Ovary (tissue), 9 donors: ENCODE measurements around the gene ACAD9. TPM values are rescaled to one million over a fixed set of nuclear protein-coding genes. Genes with fewer than 3 reads are reported as not detected.

Experiments used
- DNase-seq, 5 donors: peaks; one replicate each; pipeline ENCODE4 v3.0.0-alpha.2; 2019 to 2020
- H3K27ac ChIP-seq, 2 donors: fragments of 200-600 bp; one replicate each; pipeline versions ENCODE4 v1.5.1 to v1.8.0; 2019 to 2022
- H3K27me3 ChIP-seq: fragments of 200-600 bp; one replicate; pipeline ENCODE4 v1.8.0; 2022
- H3K36me3 ChIP-seq: fragments of 200-600 bp; sonication (generic); one replicate; pipeline ENCODE4 v1.5.1; 2019
- H3K4me1 ChIP-seq: one replicate; pipeline ENCODE4 v1.8.1; 2013; ENCODE audit warnings: mild to moderate bottlenecking, moderate library complexity; ENCODE audit not compliant: insufficient read depth
- H3K4me3 ChIP-seq: fragments of 200-600 bp; sonication (generic); one replicate; pipeline ENCODE4 v1.5.1; 2017
- H3K9me3 ChIP-seq, 2 donors: fragments of 200-600 bp in 1 of 2; sonication (generic) in 1 of 2; one replicate each; pipeline versions ENCODE4 v1.5.1 to v1.8.1; 2013 to 2019; ENCODE audit warnings: mild to moderate bottlenecking in 1 of 2, moderate library complexity in 1 of 2
- EP300 ChIP-seq: sonication (generic); formaldehyde crosslinking; IDR thresholded peaks from one replicate; pipeline ENCODE4 v1.6.1; 2017; ENCODE audit warnings: antibody characterized with exemption
- POLR2A ChIP-seq: fragments of 450-650 bp; IDR thresholded peaks from one replicate; pipeline ENCODE4 v1.6.1; 2017; ENCODE audit warnings: antibody characterized with exemption, mild to moderate bottlenecking, moderate library complexity
- WGBS, 3 donors: extraction: QIAGEN DNeasy Blood & Tissue Kit in 1 of 3; methylation state at CpG; one replicate each; pipeline versions ENCODE4 v1.1.5 to v1.1.7; 2013 to 2017; 5-methylcytosine and 5-hydroxymethylcytosine counted together
- intact Hi-C, 4 donors: fragments of 100-400 bp; cut with DNase I; formaldehyde crosslinking; loops; one replicate each; pipeline versions ENCODE4 v1.11.0 to v1.15.1; 2022 to 2023
- polyA plus RNA-seq, 2 donors: library from polyadenylated mRNA; stranded (reverse); fragments of 200-250 nt in 1 of 2; fragments of 350-450 nt in 1 of 2; fragmentation: Illumina TruSeq in 1 of 2; extraction: RNeasy Lipid Tissue Mini Kit (QIAGEN cat#74804) in 1 of 2; gene quantifications; one replicate each; pipeline ENCODE4 v1.2.3, GENCODE V29; 2013 to 2014
- total RNA-seq, 7 donors: library from RNA; depleted of rRNA in 2 of 7; stranded (reverse); fragments of >200 nt in 2 of 7; fragmentation: NEBNext Ultra II Directional in 3 of 7; extraction: Animal tissue kit (Norgen Biotek cat#: 25700) in 3 of 7; gene quantifications; one replicate each; pipeline versions ENCODE4 v1.1.0 to v1.2.4, GENCODE V29; 2016 to 2023
- TF ChIP-seq, protein P1 (sequence below), 3 donors: fragments of 450-650 bp in 2 of 3; fragments of 200-600 bp in 1 of 3; IDR thresholded peaks; one replicate each; pipeline versions ENCODE4 v1.5.1 to v1.8.0; 2016 to 2022; ENCODE audit warnings: antibody characterized with exemption in 3 of 3, mild to moderate bottlenecking in 1 of 3
- donor health status: DM: no; HTN: no; CAD: no; lungs with moderate emphysema.
- donor health status: DM: no; HTN: no; CAD: no.
- donor health status: Bipolar disorder and iron deficiency.
- donor health status: DM: yes; HTN: yes; CAD: no.
- donor health status: DM: no; HTN: no; CAD: no.
- donor health status: DM: yes; HTN: yes; CAD: no.

ACAD9 gene
- total and polyA plus RNA-seq, 9 donors: 21.8 to 51.7 (median 36.5) TPM

DNA sequence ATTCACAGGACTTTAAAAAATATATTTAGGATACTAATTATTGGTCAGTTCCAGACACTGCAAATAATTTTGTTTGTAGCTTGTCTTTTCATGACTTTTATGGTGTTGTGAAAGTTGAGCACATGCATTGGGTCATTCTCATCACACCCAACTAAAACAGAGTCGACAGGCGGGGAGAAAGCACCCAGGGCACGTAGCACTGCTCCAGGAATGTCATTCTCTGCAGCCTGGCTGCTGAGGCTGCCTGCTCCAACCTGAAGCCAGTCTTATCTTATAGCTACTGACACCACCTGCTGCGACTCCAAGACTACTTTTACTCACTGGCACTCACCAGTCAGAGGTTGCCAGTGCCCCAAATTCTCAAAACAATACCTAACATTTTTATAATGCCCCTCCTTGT, 56.9 kb downstream of the ACAD9 start:
- Histone ChIP-seq H3K4me3 (no peak overlapping the region), H3K36me3 (no peaks in the 10 kb centered on the region), H3K27ac (no peak overlapping the region), H3K27me3 (no peaks in the 10 kb centered on the region), H3K4me1 (no peaks in the 10 kb centered on the region), H3K9me3 (no peaks in the 10 kb centered on the region)
- WGBS, 3 donors: 67 to 78% (median 70%) methylated on average over 4 of the region's 4 CpGs
- intact Hi-C loops: no loop called here
- peak in 1 of 5 donors; percentile 2 for DNase-seq
- TF ChIP-seq EP300 (no peak), POLR2A (no peak)
- TF ChIP-seq, protein P1, sequence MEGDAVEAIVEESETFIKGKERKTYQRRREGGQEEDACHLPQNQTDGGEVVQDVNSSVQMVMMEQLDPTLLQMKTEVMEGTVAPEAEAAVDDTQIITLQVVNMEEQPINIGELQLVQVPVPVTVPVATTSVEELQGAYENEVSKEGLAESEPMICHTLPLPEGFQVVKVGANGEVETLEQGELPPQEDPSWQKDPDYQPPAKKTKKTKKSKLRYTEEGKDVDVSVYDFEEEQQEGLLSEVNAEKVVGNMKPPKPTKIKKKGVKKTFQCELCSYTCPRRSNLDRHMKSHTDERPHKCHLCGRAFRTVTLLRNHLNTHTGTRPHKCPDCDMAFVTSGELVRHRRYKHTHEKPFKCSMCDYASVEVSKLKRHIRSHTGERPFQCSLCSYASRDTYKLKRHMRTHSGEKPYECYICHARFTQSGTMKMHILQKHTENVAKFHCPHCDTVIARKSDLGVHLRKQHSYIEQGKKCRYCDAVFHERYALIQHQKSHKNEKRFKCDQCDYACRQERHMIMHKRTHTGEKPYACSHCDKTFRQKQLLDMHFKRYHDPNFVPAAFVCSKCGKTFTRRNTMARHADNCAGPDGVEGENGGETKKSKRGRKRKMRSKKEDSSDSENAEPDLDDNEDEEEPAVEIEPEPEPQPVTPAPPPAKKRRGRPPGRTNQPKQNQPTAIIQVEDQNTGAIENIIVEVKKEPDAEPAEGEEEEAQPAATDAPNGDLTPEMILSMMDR (IDR thresholded peaks at IDR 0.05): no peak

GRCh38 chr3:128940252-128940651, 60.8 kb downstream of the ACAD9 start:
- Histone ChIP-seq H3K36me3 (no peaks in the 10 kb centered on the region), H3K9me3 (no peaks in the 10 kb centered on the region), H3K4me1 (no peaks in the 10 kb centered on the region), H3K27me3 (no peaks in the 10 kb centered on the region), H3K27ac (no peak overlapping the region), H3K4me3 (no peak overlapping the region)
- DNase-seq: no peak
- TF ChIP-seq, protein P1 (IDR thresholded peaks at IDR 0.05): no peak
- TF ChIP-seq POLR2A: no peak
- no peak for TF ChIP-seq EP300
- 92 to 98% (median 94%) methylated on average over 1 of the region's 1 CpG for WGBS, 3 donors
- intact Hi-C loops: no loop called here

DNA sequence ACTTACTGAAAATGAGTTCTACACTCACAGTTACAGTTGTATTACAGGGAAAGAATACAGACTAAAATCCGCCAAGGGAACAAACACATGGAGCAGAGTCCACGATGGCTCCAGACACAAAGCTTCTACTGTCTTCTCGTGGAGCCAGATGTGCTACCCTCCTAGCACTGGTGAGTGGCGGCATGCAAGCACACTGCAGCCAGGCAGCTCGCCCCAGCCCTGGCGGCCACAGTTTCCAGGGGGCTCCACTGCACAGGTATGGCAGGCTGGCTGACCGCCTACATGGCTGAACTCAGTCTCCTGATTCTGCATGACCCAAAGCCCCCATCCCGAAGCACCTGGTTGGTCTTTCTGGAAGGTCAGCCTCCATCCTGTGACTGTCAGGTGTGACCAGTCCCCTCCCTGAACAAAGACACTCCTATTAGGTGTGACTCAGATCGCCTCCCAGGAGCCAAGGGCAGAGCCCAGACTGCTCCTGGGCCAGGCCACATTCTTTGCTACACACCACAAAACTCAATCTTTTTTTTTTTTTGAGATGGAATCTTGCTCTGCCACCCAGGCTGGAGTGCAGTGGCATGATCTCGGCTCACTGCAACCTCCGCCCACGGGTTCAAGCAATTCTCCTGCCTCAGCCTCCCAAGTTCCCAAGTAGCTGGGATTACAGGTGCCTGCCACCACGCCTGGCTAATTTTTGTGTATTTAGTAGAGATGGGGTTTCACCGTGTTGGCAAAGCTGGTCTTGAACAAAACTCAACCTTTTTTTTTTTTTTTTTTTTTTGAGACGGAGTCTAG, 62.9 kb downstream of the ACAD9 start:
- Histone ChIP-seq H3K36me3 (no peaks in the 10 kb centered on the region), H3K4me1 (no peaks in the 10 kb centered on the region), H3K27me3 (no peaks in the 10 kb centered on the region), H3K9me3 (no peaks in the 10 kb centered on the region), H3K27ac (no peak overlapping the region), H3K4me3 (no peak overlapping the region)
- no peak for DNase-seq
- 87 to 92% (median 88%) methylated on average over 15 of the region's 15 CpGs for WGBS, 3 donors
- TF ChIP-seq, protein P1 (IDR thresholded peaks at IDR 0.05): no peak
- intact Hi-C loops: no loop called here

GRCh38 chr3:128945041-128945877, 65.8 kb downstream of the ACAD9 start:
- no peak for DNase-seq
- H3K4me3 ChIP-seq: no peak overlapping the region
- 91 to 96% (median 92%) methylated on average over 21 of the region's 21 CpGs for WGBS, 3 donors
- no peak overlapping the region for H3K27ac ChIP-seq
- H3K9me3 ChIP-seq: no peaks in the 10 kb centered on the region
- no peaks in the 10 kb centered on the region for H3K36me3 ChIP-seq
- H3K27me3 ChIP-seq: no peaks in the 10 kb centered on the region
- intact Hi-C loops: no loop called here
- no peak for TF ChIP-seq POLR2A
- no peak for TF ChIP-seq EP300
- TF ChIP-seq, protein P1 (IDR thresholded peaks at IDR 0.05): no peak
- H3K4me1 ChIP-seq: no peaks in the 10 kb centered on the region
